ENCODE results near the gene DIP2C.

DNA sequence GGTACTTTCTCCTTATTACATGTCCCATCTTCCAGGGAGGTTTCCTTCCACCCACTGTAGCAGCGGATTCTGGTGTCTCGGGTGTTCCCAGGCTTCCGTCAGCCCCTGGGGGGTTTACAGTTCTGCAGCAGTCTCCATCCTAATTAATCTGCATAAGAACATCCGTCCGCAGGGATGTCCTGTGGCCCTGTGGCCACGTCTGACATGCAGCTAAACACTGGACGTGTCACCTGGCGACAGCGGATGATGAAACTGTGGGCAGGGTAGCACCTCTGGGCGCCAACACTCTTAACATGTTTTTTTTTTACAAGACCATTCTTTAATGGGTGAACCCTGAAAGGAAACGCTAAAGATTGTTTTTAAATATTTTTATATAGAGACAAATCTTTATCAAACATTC, 58.2 kb downstream of the DIP2C start:
- TF ChIP-seq, protein P1, sequence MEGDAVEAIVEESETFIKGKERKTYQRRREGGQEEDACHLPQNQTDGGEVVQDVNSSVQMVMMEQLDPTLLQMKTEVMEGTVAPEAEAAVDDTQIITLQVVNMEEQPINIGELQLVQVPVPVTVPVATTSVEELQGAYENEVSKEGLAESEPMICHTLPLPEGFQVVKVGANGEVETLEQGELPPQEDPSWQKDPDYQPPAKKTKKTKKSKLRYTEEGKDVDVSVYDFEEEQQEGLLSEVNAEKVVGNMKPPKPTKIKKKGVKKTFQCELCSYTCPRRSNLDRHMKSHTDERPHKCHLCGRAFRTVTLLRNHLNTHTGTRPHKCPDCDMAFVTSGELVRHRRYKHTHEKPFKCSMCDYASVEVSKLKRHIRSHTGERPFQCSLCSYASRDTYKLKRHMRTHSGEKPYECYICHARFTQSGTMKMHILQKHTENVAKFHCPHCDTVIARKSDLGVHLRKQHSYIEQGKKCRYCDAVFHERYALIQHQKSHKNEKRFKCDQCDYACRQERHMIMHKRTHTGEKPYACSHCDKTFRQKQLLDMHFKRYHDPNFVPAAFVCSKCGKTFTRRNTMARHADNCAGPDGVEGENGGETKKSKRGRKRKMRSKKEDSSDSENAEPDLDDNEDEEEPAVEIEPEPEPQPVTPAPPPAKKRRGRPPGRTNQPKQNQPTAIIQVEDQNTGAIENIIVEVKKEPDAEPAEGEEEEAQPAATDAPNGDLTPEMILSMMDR (IDR thresholded peaks at IDR 0.05): no peak
- no peak for TF ChIP-seq POLR2A (IDR thresholded peaks at IDR 0.05)
